Liver (tissue), 9 donors: ENCODE results near the gene NEUROG1. TPM values are rescaled to one million over a fixed set of nuclear protein-coding genes. Genes with fewer than 3 reads are reported as not detected.

ENCODE experiments used
- DNase-seq: peaks from one replicate; pipeline ENCODE4 v3.0.0-alpha.2; 2017; ENCODE audit warnings: low spot score
- H3K27ac ChIP-seq, 2 donors: one replicate each; pipeline ENCODE4 v1.7.0; 2013; ENCODE audit warnings: inconsistent platforms in 2 of 2, low read length in 2 of 2, control low read depth in 1 of 2, low read depth in 1 of 2, mild to moderate bottlenecking in 1 of 2
- H3K27me3 ChIP-seq, 4 donors: one replicate each; pipeline versions ENCODE4 v1.6.1 to v1.7.0; 2013; ENCODE audit warnings: low read length in 3 of 4, inconsistent platforms in 1 of 4, mild to moderate bottlenecking in 1 of 4, moderate library complexity in 1 of 4; ENCODE audit not compliant: control insufficient read depth in 4 of 4, insufficient read depth in 4 of 4
- H3K36me3 ChIP-seq, 4 donors: one replicate each; pipeline versions ENCODE4 v1.6.1 to v1.7.0; 2013; ENCODE audit warnings: low read length in 3 of 4, mild to moderate bottlenecking in 3 of 4, low read depth in 1 of 4, moderate library complexity in 1 of 4; ENCODE audit not compliant: control insufficient read depth in 4 of 4, insufficient read depth in 3 of 4
- H3K4me1 ChIP-seq, 4 donors: one replicate each; pipeline versions ENCODE4 v1.6.1 to v1.7.0; 2013; ENCODE audit warnings: low read length in 3 of 4, mild to moderate bottlenecking in 3 of 4, moderate library complexity in 1 of 4; ENCODE audit not compliant: control insufficient read depth in 4 of 4, insufficient read depth in 4 of 4
- H3K4me3 ChIP-seq, 3 donors: one replicate each; pipeline versions ENCODE4 v1.6.1 to v1.7.0; 2013; ENCODE audit warnings: low read length in 3 of 3, control low read depth in 1 of 3, low read depth in 1 of 3, mild to moderate bottlenecking in 1 of 3
- H3K9ac ChIP-seq, 2 donors: one replicate each; pipeline ENCODE4 v1.7.0; 2013; ENCODE audit warnings: low read length in 2 of 2, mild to moderate bottlenecking in 2 of 2, moderate library complexity in 2 of 2, control low read depth in 1 of 2, low read depth in 1 of 2
- H3K9me3 ChIP-seq, 4 donors: one replicate each; pipeline versions ENCODE4 v1.6.1 to v1.7.0; 2013; ENCODE audit warnings: low read length in 3 of 4; ENCODE audit not compliant: control insufficient read depth in 4 of 4
- ATF3 ChIP-seq: IDR thresholded peaks from 2 replicates; pipeline ENCODE4 v1.6.1; 2016; ENCODE audit warnings: antibody characterized with exemption
- EGR1 ChIP-seq, 2 donors: IDR thresholded peaks; 2 replicates each; pipeline ENCODE4 v1.6.1; 2016 to 2018; ENCODE audit warnings: antibody characterized with exemption in 2 of 2, low read depth in 2 of 2
- FOXA1 ChIP-seq: IDR thresholded peaks from 2 replicates; pipeline ENCODE4 v1.6.1; 2016; ENCODE audit warnings: antibody characterized with exemption
- FOXA2 ChIP-seq: IDR thresholded peaks from 2 replicates; pipeline ENCODE4 v1.6.1; 2016; ENCODE audit warnings: antibody characterized with exemption
- GABPA ChIP-seq, 2 donors: IDR thresholded peaks in 1 of 2; conservative IDR thresholded peaks in 1 of 2; 2 replicates each; pipeline ENCODE4 v1.6.1; 2016; ENCODE audit warnings: antibody characterized with exemption in 2 of 2, mild to moderate bottlenecking in 1 of 2, moderate library complexity in 1 of 2
- HNF4A ChIP-seq, 2 donors: conservative IDR thresholded peaks; 2 replicates each; pipeline ENCODE4 v1.6.1; 2016; ENCODE audit warnings: antibody characterized with exemption in 2 of 2, mild to moderate bottlenecking in 2 of 2
- HNF4G ChIP-seq: IDR thresholded peaks from 2 replicates; pipeline ENCODE4 v1.6.1; 2016; ENCODE audit warnings: antibody characterized with exemption
- JUND ChIP-seq, 2 donors: IDR thresholded peaks; 2 replicates each; pipeline ENCODE4 v1.6.1; 2016; ENCODE audit warnings: antibody characterized with exemption in 2 of 2
- MAX ChIP-seq: IDR thresholded peaks from 2 replicates; pipeline ENCODE4 v1.6.1; 2016; ENCODE audit warnings: antibody characterized with exemption
- NR2F2 ChIP-seq: IDR thresholded peaks from 2 replicates; pipeline ENCODE4 v1.6.1; 2016; ENCODE audit warnings: antibody characterized with exemption
- RAD21 ChIP-seq, 2 donors: IDR thresholded peaks; 2 replicates each; pipeline ENCODE4 v1.6.1; 2016; ENCODE audit warnings: antibody characterized with exemption in 2 of 2, mild to moderate bottlenecking in 2 of 2
- RXRA ChIP-seq, 2 donors: IDR thresholded peaks; 2 replicates each; pipeline ENCODE4 v1.6.1; 2017 to 2018; ENCODE audit warnings: antibody characterized with exemption in 2 of 2, mild to moderate bottlenecking in 1 of 2
- SP1 ChIP-seq: IDR thresholded peaks from 2 replicates; pipeline ENCODE4 v1.6.1; 2018; ENCODE audit warnings: antibody characterized with exemption, mild to moderate bottlenecking
- TAF1 ChIP-seq: conservative IDR thresholded peaks from 2 replicates; pipeline ENCODE4 v1.6.1; 2016; ENCODE audit warnings: antibody characterized with exemption, mild to moderate bottlenecking
- YY1 ChIP-seq: IDR thresholded peaks from 2 replicates; pipeline ENCODE4 v1.6.1; 2016; ENCODE audit warnings: antibody characterized with exemption, mild to moderate bottlenecking
- WGBS: extraction: QIAGEN DNeasy Blood & Tissue Kit; methylation state at CpG from one replicate; pipeline ENCODE4 v1.1.7; 2013; 5-methylcytosine and 5-hydroxymethylcytosine counted together
- polyA plus RNA-seq, 2 donors: library from polyadenylated mRNA; stranded (reverse) in 1 of 2; unstranded in 1 of 2; fragments of 200-250 nt in 1 of 2; fragments of >200 nt in 1 of 2; fragmentation: Nextera tagmentation in 1 of 2; extraction: Ambion mirVana in 1 of 2; gene quantifications; one replicate each; pipeline versions ENCODE4 v1.2.1 to v1.2.3, GENCODE V29; 2013 to 2015
- total RNA-seq, 2 donors: library from RNA; depleted of rRNA; stranded (reverse); fragments of >200 nt; gene quantifications; one replicate each; pipeline ENCODE4 v1.2.3, GENCODE V29; 2014
- TF ChIP-seq, protein P1 (sequence below): IDR thresholded peaks from 2 replicates; pipeline ENCODE4 v1.6.1; 2016; ENCODE audit warnings: antibody characterized with exemption, mild to moderate bottlenecking
- TF ChIP-seq, protein P2 (sequence below): IDR thresholded peaks from 2 replicates; pipeline ENCODE4 v1.6.1; 2016; ENCODE audit warnings: antibody characterized with exemption
- TF ChIP-seq, protein P3 (sequence below): fragments of 150-350 bp; IDR thresholded peaks from 2 replicates; pipeline ENCODE4 v1.5.1; 2017; ENCODE audit warnings: improper control_type of control experiment, low read depth, low read length; ENCODE audit not compliant: missing input control
- donor health status: healthy.
- donor health status: healthy.
- donor health status: healthy.
- donor health status: healthy.
- donor health status: healthy.

Gene NEUROG1
- total and polyA plus RNA-seq, 4 donors = not detected

- TF ChIP-seq, protein P1, sequence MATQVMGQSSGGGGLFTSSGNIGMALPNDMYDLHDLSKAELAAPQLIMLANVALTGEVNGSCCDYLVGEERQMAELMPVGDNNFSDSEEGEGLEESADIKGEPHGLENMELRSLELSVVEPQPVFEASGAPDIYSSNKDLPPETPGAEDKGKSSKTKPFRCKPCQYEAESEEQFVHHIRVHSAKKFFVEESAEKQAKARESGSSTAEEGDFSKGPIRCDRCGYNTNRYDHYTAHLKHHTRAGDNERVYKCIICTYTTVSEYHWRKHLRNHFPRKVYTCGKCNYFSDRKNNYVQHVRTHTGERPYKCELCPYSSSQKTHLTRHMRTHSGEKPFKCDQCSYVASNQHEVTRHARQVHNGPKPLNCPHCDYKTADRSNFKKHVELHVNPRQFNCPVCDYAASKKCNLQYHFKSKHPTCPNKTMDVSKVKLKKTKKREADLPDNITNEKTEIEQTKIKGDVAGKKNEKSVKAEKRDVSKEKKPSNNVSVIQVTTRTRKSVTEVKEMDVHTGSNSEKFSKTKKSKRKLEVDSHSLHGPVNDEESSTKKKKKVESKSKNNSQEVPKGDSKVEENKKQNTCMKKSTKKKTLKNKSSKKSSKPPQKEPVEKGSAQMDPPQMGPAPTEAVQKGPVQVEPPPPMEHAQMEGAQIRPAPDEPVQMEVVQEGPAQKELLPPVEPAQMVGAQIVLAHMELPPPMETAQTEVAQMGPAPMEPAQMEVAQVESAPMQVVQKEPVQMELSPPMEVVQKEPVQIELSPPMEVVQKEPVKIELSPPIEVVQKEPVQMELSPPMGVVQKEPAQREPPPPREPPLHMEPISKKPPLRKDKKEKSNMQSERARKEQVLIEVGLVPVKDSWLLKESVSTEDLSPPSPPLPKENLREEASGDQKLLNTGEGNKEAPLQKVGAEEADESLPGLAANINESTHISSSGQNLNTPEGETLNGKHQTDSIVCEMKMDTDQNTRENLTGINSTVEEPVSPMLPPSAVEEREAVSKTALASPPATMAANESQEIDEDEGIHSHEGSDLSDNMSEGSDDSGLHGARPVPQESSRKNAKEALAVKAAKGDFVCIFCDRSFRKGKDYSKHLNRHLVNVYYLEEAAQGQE = no peak
- TF ChIP-seq MAX = no peak
- no peak for TF ChIP-seq FOXA1
- TF ChIP-seq SP1 = no peak
- no peak for TF ChIP-seq GABPA (IDR thresholded peaks at IDR 0.05 in 1 of 2, conservative IDR thresholded peaks at IDR 0.05 in 1 of 2)
- no peak for TF ChIP-seq YY1
- no peak for TF ChIP-seq HNF4G
- no peak for TF ChIP-seq TAF1
- TF ChIP-seq FOXA2 = no peak
- TF ChIP-seq, protein P2, sequence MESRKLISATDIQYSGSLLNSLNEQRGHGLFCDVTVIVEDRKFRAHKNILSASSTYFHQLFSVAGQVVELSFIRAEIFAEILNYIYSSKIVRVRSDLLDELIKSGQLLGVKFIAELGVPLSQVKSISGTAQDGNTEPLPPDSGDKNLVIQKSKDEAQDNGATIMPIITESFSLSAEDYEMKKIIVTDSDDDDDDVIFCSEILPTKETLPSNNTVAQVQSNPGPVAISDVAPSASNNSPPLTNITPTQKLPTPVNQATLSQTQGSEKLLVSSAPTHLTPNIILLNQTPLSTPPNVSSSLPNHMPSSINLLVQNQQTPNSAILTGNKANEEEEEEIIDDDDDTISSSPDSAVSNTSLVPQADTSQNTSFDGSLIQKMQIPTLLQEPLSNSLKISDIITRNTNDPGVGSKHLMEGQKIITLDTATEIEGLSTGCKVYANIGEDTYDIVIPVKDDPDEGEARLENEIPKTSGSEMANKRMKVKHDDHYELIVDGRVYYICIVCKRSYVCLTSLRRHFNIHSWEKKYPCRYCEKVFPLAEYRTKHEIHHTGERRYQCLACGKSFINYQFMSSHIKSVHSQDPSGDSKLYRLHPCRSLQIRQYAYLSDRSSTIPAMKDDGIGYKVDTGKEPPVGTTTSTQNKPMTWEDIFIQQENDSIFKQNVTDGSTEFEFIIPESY = no peak
Measured at GRCh38 chr5:135568246-135568645, 32.5 kb upstream of the NEUROG1 start (continued).

DNA sequence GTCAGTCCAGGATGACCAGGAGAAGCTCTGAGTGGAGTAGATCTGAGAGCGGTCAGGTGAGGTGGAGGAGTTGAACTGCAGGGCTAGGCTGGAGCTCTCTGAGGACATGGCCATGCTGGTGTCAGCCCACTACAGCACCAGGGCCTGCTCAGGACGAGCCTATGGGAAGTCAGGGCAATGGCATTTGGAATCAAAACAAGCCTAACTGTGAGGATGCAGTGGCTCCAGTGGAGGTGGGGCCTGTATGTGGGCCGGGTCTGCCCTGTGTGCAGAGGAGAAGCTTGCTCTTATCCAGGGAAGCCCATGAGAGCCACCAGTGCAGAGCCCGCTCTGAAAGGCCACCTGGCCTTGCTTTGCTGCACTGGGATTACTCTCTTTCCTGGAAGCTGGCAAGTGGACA lies 31.9 kb upstream of the NEUROG1 start:
- H3K36me3 ChIP-seq = no peaks in the 10 kb centered on the region
- no peak for DNase-seq
- no peak for TF ChIP-seq SP1
- TF ChIP-seq NR2F2 = no peak
- TF ChIP-seq RXRA (IDR thresholded peaks at IDR 0.05) = no peak
- no peak for TF ChIP-seq HNF4A (conservative IDR thresholded peaks at IDR 0.05)
- no peak for TF ChIP-seq EGR1 (IDR thresholded peaks at IDR 0.05; ENCODE audit: low read depth in 2 of 2)
- no peak for TF ChIP-seq JUND (IDR thresholded peaks at IDR 0.05)
- no peak for TF ChIP-seq TAF1
- no peak for TF ChIP-seq FOXA2
- TF ChIP-seq, protein P3, sequence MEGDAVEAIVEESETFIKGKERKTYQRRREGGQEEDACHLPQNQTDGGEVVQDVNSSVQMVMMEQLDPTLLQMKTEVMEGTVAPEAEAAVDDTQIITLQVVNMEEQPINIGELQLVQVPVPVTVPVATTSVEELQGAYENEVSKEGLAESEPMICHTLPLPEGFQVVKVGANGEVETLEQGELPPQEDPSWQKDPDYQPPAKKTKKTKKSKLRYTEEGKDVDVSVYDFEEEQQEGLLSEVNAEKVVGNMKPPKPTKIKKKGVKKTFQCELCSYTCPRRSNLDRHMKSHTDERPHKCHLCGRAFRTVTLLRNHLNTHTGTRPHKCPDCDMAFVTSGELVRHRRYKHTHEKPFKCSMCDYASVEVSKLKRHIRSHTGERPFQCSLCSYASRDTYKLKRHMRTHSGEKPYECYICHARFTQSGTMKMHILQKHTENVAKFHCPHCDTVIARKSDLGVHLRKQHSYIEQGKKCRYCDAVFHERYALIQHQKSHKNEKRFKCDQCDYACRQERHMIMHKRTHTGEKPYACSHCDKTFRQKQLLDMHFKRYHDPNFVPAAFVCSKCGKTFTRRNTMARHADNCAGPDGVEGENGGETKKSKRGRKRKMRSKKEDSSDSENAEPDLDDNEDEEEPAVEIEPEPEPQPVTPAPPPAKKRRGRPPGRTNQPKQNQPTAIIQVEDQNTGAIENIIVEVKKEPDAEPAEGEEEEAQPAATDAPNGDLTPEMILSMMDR = no peak
- TF ChIP-seq MAX = no peak
- no peak for TF ChIP-seq YY1
- no peak for TF ChIP-seq ATF3
- no peak for TF ChIP-seq RAD21 (IDR thresholded peaks at IDR 0.05)
- TF ChIP-seq, protein P1 = no peak
- TF ChIP-seq GABPA (IDR thresholded peaks at IDR 0.05 in 1 of 2, conservative IDR thresholded peaks at IDR 0.05 in 1 of 2) = no peak
- no peak for TF ChIP-seq FOXA1
- TF ChIP-seq, protein P2 = no peak
- 81% methylated on average over 4 of the region's 4 CpGs for WGBS
- H3K27ac ChIP-seq = no peak overlapping the region
- H3K27me3 ChIP-seq = peaks cover 0 to 2% (median 0%) of the 10 kb centered on the region in 4 donors
- no peaks in the 10 kb centered on the region for H3K9me3 ChIP-seq
- no peak overlapping the region for H3K9ac ChIP-seq
- peaks cover 0 to 4% (median 0%) of the 10 kb centered on the region in 4 donors for H3K4me1 ChIP-seq
- H3K4me3 ChIP-seq = no peak overlapping the region
